HEK293T (cell line): ENCODE results near the gene COL5A1.

Experiments used
- CTCF ChIA-PET: fragments of 350-600 bp; formaldehyde crosslinking; extraction: SDS; loops from one replicate; lab custom pipeline; 2021; ENCODE audit warnings: antibody characterized with exemption, inconsistent platforms; lab: Yijun Ruan, JAX
- POLR2A ChIA-PET: fragments of 350-600 bp; formaldehyde crosslinking; extraction: SDS; loops from one replicate; lab custom pipeline; 2020; ENCODE audit warnings: antibody characterized with exemption, inconsistent platforms; lab: Yijun Ruan, JAX
- DNase-seq: peaks from one replicate; pipeline ENCODE4 v3.0.0; 2012; ENCODE audit warnings: mixed read lengths; ENCODE audit errors: extremely low spot score
- ARNT ChIP-seq: fragments of 450-650 bp; IDR thresholded peaks from 2 replicates; pipeline ENCODE4 v1.6.1; 2017; ENCODE audit warnings: mild to moderate bottlenecking
- BHLHE40 ChIP-seq: fragments of 450-650 bp; IDR thresholded peaks from 2 replicates; pipeline ENCODE4 v1.6.1; 2016; ENCODE audit warnings: mild to moderate bottlenecking, moderate library complexity, borderline replicate concordance
- CTBP1 ChIP-seq: fragments of 450-650 bp; IDR thresholded peaks from 2 replicates; pipeline ENCODE4 v1.6.1; 2016; ENCODE audit warnings: borderline replicate concordance
- ELF4 ChIP-seq: fragments of 450-650 bp; IDR thresholded peaks from 2 replicates; pipeline ENCODE4 v1.6.1; 2017; ENCODE audit warnings: antibody characterized with exemption
- FOXA1 ChIP-seq: fragments of 450-650 bp; IDR thresholded peaks from 2 replicates; pipeline ENCODE4 v1.6.1; 2016; ENCODE audit warnings: mild to moderate bottlenecking
- FOXK2 ChIP-seq: fragments of 450-650 bp; IDR thresholded peaks from 2 replicates; pipeline ENCODE4 v1.6.1; 2016; ENCODE audit warnings: mild to moderate bottlenecking
- FOXM1 ChIP-seq: fragments of 450-650 bp; IDR thresholded peaks from 2 replicates; pipeline ENCODE4 v1.6.1; 2017; ENCODE audit warnings: mild to moderate bottlenecking, borderline replicate concordance
- HDGF ChIP-seq: fragments of 450-650 bp; IDR thresholded peaks from 2 replicates; pipeline ENCODE4 v1.6.1; 2017; ENCODE audit warnings: antibody characterized with exemption, borderline replicate concordance
- L3MBTL2 ChIP-seq: fragments of 450-650 bp; conservative IDR thresholded peaks from 2 replicates; pipeline ENCODE4 v1.6.1; 2016; ENCODE audit warnings: mild to moderate bottlenecking
- LEF1 ChIP-seq: fragments of 450-650 bp; IDR thresholded peaks from 2 replicates; pipeline ENCODE4 v1.6.1; 2017; ENCODE audit warnings: mild to moderate bottlenecking, borderline replicate concordance
- NFRKB ChIP-seq: fragments of 450-650 bp; IDR thresholded peaks from 2 replicates; pipeline ENCODE4 v1.6.1; 2016; ENCODE audit warnings: mild to moderate bottlenecking, moderate library complexity
- SP1 ChIP-seq: fragments of 450-650 bp; IDR thresholded peaks from 2 replicates; pipeline ENCODE4 v1.6.1; 2017
- SUZ12 ChIP-seq: fragments of 450-650 bp; IDR thresholded peaks from 2 replicates; pipeline ENCODE4 v1.6.1; 2016; ENCODE audit warnings: mild to moderate bottlenecking
- TARDBP ChIP-seq: fragments of 450-650 bp; IDR thresholded peaks from 2 replicates; pipeline ENCODE4 v1.6.1; 2016
- ZNF384 ChIP-seq: fragments of 450-650 bp; IDR thresholded peaks from 2 replicates; pipeline ENCODE4 v1.6.1; 2016
- TF ChIP-seq, protein P1 (sequence below): fragments of 450-650 bp; IDR thresholded peaks from 2 replicates; pipeline ENCODE4 v1.6.1; 2016

COL5A1 gene

DNA sequence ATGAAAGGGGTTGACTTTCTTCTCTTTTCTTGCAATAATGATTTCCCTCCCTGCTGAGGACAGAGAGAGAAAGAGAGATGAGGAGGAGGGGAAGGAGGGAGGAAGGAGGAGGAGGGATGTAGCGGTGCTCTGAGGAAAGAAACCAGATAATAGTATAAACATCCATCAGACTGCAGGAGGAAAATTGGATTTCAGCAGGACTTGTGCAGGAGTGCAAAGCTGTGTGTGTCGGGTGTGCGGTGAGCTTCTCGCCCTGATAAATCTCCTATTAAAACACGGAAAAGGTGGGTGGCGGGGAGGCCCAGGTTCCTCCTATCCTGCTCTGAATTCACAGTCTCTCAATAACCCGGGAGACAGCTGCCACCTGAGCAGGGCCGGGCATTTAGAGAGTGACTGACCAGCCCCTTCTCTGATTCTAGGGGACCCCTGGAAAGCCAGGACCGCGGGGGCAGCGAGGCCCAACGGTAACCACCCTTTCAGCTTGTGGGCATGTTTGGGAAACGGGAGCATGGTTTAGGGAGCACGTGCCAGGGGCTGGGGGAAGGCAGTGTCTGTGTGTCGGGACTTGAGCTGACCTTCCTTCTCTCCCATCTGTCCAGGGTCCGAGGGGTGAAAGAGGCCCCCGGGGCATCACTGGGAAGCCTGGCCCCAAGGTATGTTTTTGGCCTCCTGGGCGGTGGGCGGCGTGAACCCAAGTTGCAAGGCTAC, 153.2 kb downstream of the COL5A1 start:
- ChIA-PET POLR2A (no interaction called here), CTCF (no interaction called here)
- DNase-seq: no peak
- TF ChIP-seq ARNT (no peak), L3MBTL2 (no peak), CTBP1 (no peak), ZNF384 (no peak), TARDBP (no peak), NFRKB (no peak), BHLHE40 (no peak), HDGF (no peak)

- POLR2A ChIA-PET: no interaction called here
- DNase-seq: no peak
- CTCF ChIA-PET: no interaction called here
- TF ChIP-seq ELF4 (no peak), FOXA1 (no peak), CTBP1 (no peak), SUZ12 (no peak), FOXK2 (no peak), L3MBTL2 (no peak), SP1 (no peak), FOXM1 (no peak), LEF1 (no peak), TARDBP (no peak), BHLHE40 (no peak)
These were observed 153.8 kb downstream of the COL5A1 start for GRCh38 chr9:134795446-134795845.

GRCh38 chr9:134796882-134797281, 155.3 kb downstream of the COL5A1 start:
- ChIA-PET POLR2A (no interaction called here), CTCF (no interaction called here)
- TF ChIP-seq FOXM1 (no peak), BHLHE40 (no peak), TARDBP (no peak), FOXK2 (no peak), LEF1 (no peak), ARNT (no peak), ZNF384 (no peak), HDGF (no peak), CTBP1 (no peak), ELF4 (no peak)
- TF ChIP-seq, protein P1, sequence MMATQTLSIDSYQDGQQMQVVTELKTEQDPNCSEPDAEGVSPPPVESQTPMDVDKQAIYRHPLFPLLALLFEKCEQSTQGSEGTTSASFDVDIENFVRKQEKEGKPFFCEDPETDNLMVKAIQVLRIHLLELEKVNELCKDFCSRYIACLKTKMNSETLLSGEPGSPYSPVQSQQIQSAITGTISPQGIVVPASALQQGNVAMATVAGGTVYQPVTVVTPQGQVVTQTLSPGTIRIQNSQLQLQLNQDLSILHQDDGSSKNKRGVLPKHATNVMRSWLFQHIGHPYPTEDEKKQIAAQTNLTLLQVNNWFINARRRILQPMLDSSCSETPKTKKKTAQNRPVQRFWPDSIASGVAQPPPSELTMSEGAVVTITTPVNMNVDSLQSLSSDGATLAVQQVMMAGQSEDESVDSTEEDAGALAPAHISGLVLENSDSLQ: no peak
- no peak for DNase-seq

GRCh38 chr9:134800791-134801339, 159.3 kb downstream of the COL5A1 start:
- CTCF ChIA-PET: no interaction called here
- POLR2A ChIA-PET: no interaction called here
- DNase-seq: no peak
- TF ChIP-seq FOXK2: no peak
- no peak for TF ChIP-seq NFRKB
- TF ChIP-seq FOXM1: no peak
- TF ChIP-seq SUZ12: no peak
- TF ChIP-seq SP1: no peak
- TF ChIP-seq L3MBTL2: no peak
- TF ChIP-seq BHLHE40: no peak
- TF ChIP-seq, protein P1: no peak
- no peak for TF ChIP-seq FOXA1
- no peak for TF ChIP-seq TARDBP
- no peak for TF ChIP-seq HDGF
- TF ChIP-seq LEF1: no peak
- no peak for TF ChIP-seq ZNF384
- no peak for TF ChIP-seq ELF4
- TF ChIP-seq CTBP1: no peak
- no peak for TF ChIP-seq ARNT

DNA sequence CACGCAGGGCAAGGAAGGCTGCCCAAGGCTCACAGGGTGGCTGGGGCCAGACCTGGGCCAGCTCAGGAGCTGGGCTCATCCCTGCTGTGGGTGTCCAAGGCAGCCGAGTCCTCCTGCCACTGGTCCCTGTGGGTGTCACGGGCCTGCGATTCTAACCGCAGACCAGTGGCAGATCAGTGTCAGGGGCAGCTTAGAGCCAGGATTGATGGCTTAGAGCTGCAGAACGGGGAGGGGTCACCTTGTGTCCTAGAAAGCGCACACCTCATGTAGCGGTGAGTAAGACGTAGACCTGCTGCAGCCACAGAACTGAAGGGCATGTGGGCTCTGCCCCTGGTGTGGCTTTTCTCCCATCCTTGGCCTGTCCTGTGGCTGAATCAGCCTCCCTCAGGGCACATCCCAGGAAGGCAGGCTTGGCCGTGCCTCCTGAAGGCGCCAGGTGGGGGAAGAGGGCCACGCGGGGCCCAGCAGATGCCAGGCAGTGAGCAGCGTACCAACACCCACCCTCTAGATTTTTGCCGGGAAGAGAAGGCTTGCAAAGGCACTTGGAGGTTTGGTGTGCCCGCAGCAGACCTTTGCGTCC, 160.7 kb downstream of the COL5A1 start:
- ChIA-PET CTCF (no interaction called here), POLR2A (no interaction called here)
- DNase-seq: no peak
- no peak for TF ChIP-seq NFRKB
- no peak for TF ChIP-seq FOXA1
- TF ChIP-seq SUZ12: no peak
- TF ChIP-seq HDGF: no peak
- TF ChIP-seq FOXM1: no peak
- TF ChIP-seq LEF1: no peak
- no peak for TF ChIP-seq SP1
- no peak for TF ChIP-seq FOXK2
- TF ChIP-seq, protein P1: no peak

GRCh38 chr9:134804871-134805270, 163.3 kb downstream of the COL5A1 start:
- CTCF ChIA-PET: no interaction called here
- no peak for DNase-seq
- TF ChIP-seq, protein P1: no peak
- no peak for TF ChIP-seq LEF1
- no peak for TF ChIP-seq ELF4
- no peak for TF ChIP-seq ARNT
- TF ChIP-seq L3MBTL2: no peak
- no peak for TF ChIP-seq HDGF
- TF ChIP-seq SP1: no peak
- no peak for TF ChIP-seq BHLHE40
- TF ChIP-seq ZNF384: no peak
- TF ChIP-seq FOXK2: no peak
- no peak for TF ChIP-seq SUZ12
- TF ChIP-seq CTBP1: no peak
- no peak for TF ChIP-seq FOXM1
- TF ChIP-seq TARDBP: no peak
- no peak for TF ChIP-seq NFRKB
- no peak for TF ChIP-seq FOXA1
- POLR2A ChIA-PET: no interaction called here
